Sigmoid colon (tissue), 3 donors: ENCODE results near the gene GPS1.
A peak's percentile ranks its signal among the peaks of the same experiment; 100 is the strongest.

Experiments used
- CTCF ChIP-seq, 4 experiments: fragments of 450-650 bp in 3 of 4; fragments of 200-600 bp in 1 of 4; IDR thresholded peaks; one replicate each; pipeline ENCODE4 v1.5.1; 2016 to 2019; ENCODE audit warnings: antibody characterized with exemption in 4 of 4, mild to moderate bottlenecking in 3 of 4, moderate library complexity in 2 of 4
- POLR2A ChIP-seq, 2 donors: fragments of 450-650 bp; IDR thresholded peaks; one replicate each; pipeline ENCODE4 v1.6.1; 2016; ENCODE audit warnings: antibody characterized with exemption in 2 of 2, mild to moderate bottlenecking in 2 of 2, moderate library complexity in 2 of 2

GRCh38 chr17:82021107-82021899 lies 30.4 kb upstream of the GPS1 start:
- TF ChIP-seq CTCF (IDR thresholded peaks at IDR 0.05) (peak; percentile 64 to 85 (median 74)), POLR2A (IDR thresholded peaks at IDR 0.05) (no peak)
